Iris pigment epithelial cell (primary cell): ENCODE results near the gene NISCH.

Experiments
- DNase-seq: peaks from one replicate; pipeline ENCODE4 v3.0.0-alpha.2; 2011; ENCODE audit warnings: low read depth

The NISCH gene

GRCh38 chr3:52435246-52436101 lies 19.9 kb upstream of the NISCH start:
- DNase-seq = no peak

- DNase-seq = peak; percentile 21
Measured at GRCh38 chr3:52436500-52437149, 18.8 kb upstream of the NISCH start.

- DNase-seq = no peak
Measured at GRCh38 chr3:52437326-52438103, 17.9 kb upstream of the NISCH start.

- DNase-seq = no peak
Measured at GRCh38 chr3:52438104-52438376, 17.4 kb upstream of the NISCH start.

GRCh38 chr3:52438579-52439425 lies 16.6 kb upstream of the NISCH start:
- no peak for DNase-seq

GRCh38 chr3:52439426-52440248 lies 15.8 kb upstream of the NISCH start:
- no peak for DNase-seq

- no peak for DNase-seq
Measured at GRCh38 chr3:52440249-52440551, 15.2 kb upstream of the NISCH start.

GRCh38 chr3:52440671-52441070 lies 14.7 kb upstream of the NISCH start:
- no peak for DNase-seq

- no peak for DNase-seq
Measured at GRCh38 chr3:52441091-52441771, 14.2 kb upstream of the NISCH start.

GRCh38 chr3:52441772-52442332 lies 13.6 kb upstream of the NISCH start:
- no peak for DNase-seq

- DNase-seq = no peak
Measured at GRCh38 chr3:52442409-52443267, 12.8 kb upstream of the NISCH start.

- DNase-seq = no peak
Measured at GRCh38 chr3:52443268-52443610, 12.2 kb upstream of the NISCH start.

- DNase-seq = no peak
Measured at GRCh38 chr3:52443791-52444687, 11.4 kb upstream of the NISCH start.

GRCh38 chr3:52444860-52445793 lies 10.3 kb upstream of the NISCH start, which contains the start of gene SEMA3G:
Gene SEMA3G, minus strand, starts transcription at chr3:52445103. Its CDS starts 76 bp downstream, at chr3:52445027.
- peak; percentile 52 for DNase-seq

GRCh38 chr3:52446042-52446441 lies 9.4 kb upstream of the NISCH start:
- DNase-seq = no peak

GRCh38 chr3:52446631-52447511 lies 8.5 kb upstream of the NISCH start:
- peak; percentile 31 for DNase-seq
